GM12878 (cell line): ENCODE measurements around the gene MSH5. TPM values are rescaled to one million over a fixed set of nuclear protein-coding genes. Genes with fewer than 3 reads are reported as not detected.

ENCODE experiments used
- ATAC-seq: fragments of 200-7000 bp; cut with Tn5 transposase; 3 replicates; pipeline ENCODE4 v1.9.1; 2020; ENCODE audit warnings: mild to moderate bottlenecking, moderate library complexity
- BruUV-seq: library from RNA; stranded (reverse); fragments of 400-500 nt; replicated peaks from 2 replicates; lab custom pipeline; 2021; lab: Mats Ljungman, UMichigan
- CTCF ChIA-PET: fragments of 300-600 bp; sonication (Branson Sonifier 250); formaldehyde crosslinking; extraction: SDS; loops from one replicate; lab custom pipeline; 2021; ENCODE audit warnings: inconsistent platforms; lab: Yijun Ruan, JAX
- POLR2A ChIA-PET: fragments of 350-600 bp; formaldehyde crosslinking; extraction: SDS; loops from one replicate; lab custom pipeline; 2021; ENCODE audit warnings: inconsistent platforms; lab: Charles Lee
- RAD21 ChIA-PET: fragments of 300-600 bp; sonication (Branson Sonifier 250); formaldehyde crosslinking; loops from one replicate; lab custom pipeline; 2023; ENCODE audit warnings: antibody characterized with exemption; ENCODE audit not compliant: unreplicated experiment; lab: Charles Lee
- SMC1A ChIA-PET: fragments of 300-600 bp; sonication (Branson Sonifier 250); formaldehyde crosslinking; loops from one replicate; lab custom pipeline; 2023; ENCODE audit not compliant: unreplicated experiment, uncharacterized antibody; lab: Charles Lee
- DNase-seq: peaks from one replicate; pipeline ENCODE4 v3.0.0-alpha.2; 2011; ENCODE audit warnings: low read depth, low spot score
- FAIRE-seq: peaks from 3 replicates; lab custom pipeline; 2011; peaks lifted over from hg19 to GRCh38; lab: Jason Lieb, UNC
- H2AFZ ChIP-seq: 2 replicates; pipeline ENCODE4 v1.6.0; 2011; ENCODE audit warnings: low read depth, low read length, control low read depth; ENCODE audit not compliant: control insufficient read depth
- H3K27ac ChIP-seq: 2 replicates; pipeline ENCODE4 v1.5.1; 2011; ENCODE audit warnings: control low read depth; ENCODE audit not compliant: control insufficient read depth, insufficient read depth
- H3K27me3 ChIP-seq, 2 experiments: replicated peaks in 1 of 2; 2 replicates each; pipeline versions ENCODE4 v1.6.0 to v1.6.1; 2011; ENCODE audit warnings: low read length in 1 of 2; ENCODE audit not compliant: control insufficient read depth in 2 of 2, insufficient read depth in 2 of 2
- H3K36me3 ChIP-seq, 2 experiments: 2 replicates each; pipeline ENCODE4 v1.5.1; 2011; ENCODE audit warnings: low read length in 1 of 2; ENCODE audit not compliant: control insufficient read depth in 2 of 2, insufficient read depth in 2 of 2
- H3K4me1 ChIP-seq: 2 replicates; pipeline ENCODE4 v1.6.1; 2011; ENCODE audit warnings: mild to moderate bottlenecking, low read length, moderate library complexity, mixed read lengths; ENCODE audit not compliant: control insufficient read depth, insufficient read depth
- H3K4me2 ChIP-seq: 2 replicates; pipeline ENCODE4 v1.6.0; 2011; ENCODE audit warnings: control low read depth; ENCODE audit not compliant: control insufficient read depth, insufficient read depth
- H3K4me3 ChIP-seq: fragments of 200-600 bp; sonication (generic); 2 replicates; pipeline ENCODE4 v1.5.1; 2016
- H3K79me2 ChIP-seq: 2 replicates; pipeline ENCODE4 v1.6.0; 2011; ENCODE audit warnings: low read length; ENCODE audit not compliant: control insufficient read depth, insufficient read depth
- H3K9ac ChIP-seq: 2 replicates; pipeline ENCODE4 v1.8.0; 2011; ENCODE audit warnings: low read length, control low read depth, mixed read lengths; ENCODE audit not compliant: control insufficient read depth, insufficient read depth
- H3K9me3 ChIP-seq: replicated peaks from 3 replicates; pipeline ENCODE4 v1.5.1; 2011; ENCODE audit warnings: mild to moderate bottlenecking, low read length; ENCODE audit not compliant: control insufficient read depth, insufficient read depth
- H4K20me1 ChIP-seq: 2 replicates; pipeline ENCODE4 v1.6.0; 2011; ENCODE audit not compliant: control insufficient read depth, insufficient read depth
- ASH2L ChIP-seq: fragments of 300-600, 200-600 bp; sonication (generic); IDR thresholded peaks from 2 replicates; pipeline ENCODE4 v1.6.1; 2017; ENCODE audit warnings: low read depth, mild to moderate bottlenecking, borderline replicate concordance
- ATF3 ChIP-seq: IDR thresholded peaks from 2 replicates; pipeline ENCODE4 v1.6.1; 2011; ENCODE audit warnings: low read depth, mild to moderate bottlenecking, low read length, moderate library complexity, borderline replicate concordance; ENCODE audit errors: extremely low read depth
- CEBPB ChIP-seq, 2 experiments: fragments of 150-350 bp in 1 of 2; IDR thresholded peaks; 2 replicates each; pipeline ENCODE4 v1.6.1; 2012 to 2014; ENCODE audit warnings: low read depth in 2 of 2, low read length in 2 of 2, borderline replicate concordance in 1 of 2, inconsistent platforms in 1 of 2
- CHD4 ChIP-seq: fragments of 200-600 bp; sonication (generic); IDR thresholded peaks from 2 replicates; pipeline ENCODE4 v1.6.1; 2016; ENCODE audit warnings: mild to moderate bottlenecking
- E2F4 ChIP-seq: IDR thresholded peaks from 2 replicates; pipeline ENCODE4 v1.6.1; 2012; ENCODE audit warnings: low read depth, low read length, improper control_type of control experiment
- EED ChIP-seq: sonication (generic); IDR thresholded peaks from 2 replicates; pipeline ENCODE4 v1.6.1; 2016; ENCODE audit warnings: antibody characterized with exemption, low read depth
- ETV6 ChIP-seq, 2 experiments: fragments of 450-650 bp in 1 of 2; IDR thresholded peaks in 1 of 2; conservative IDR thresholded peaks in 1 of 2; 2 replicates each; pipeline ENCODE4 v1.6.1; 2014; ENCODE audit warnings: antibody characterized with exemption in 1 of 2, borderline replicate concordance in 1 of 2, low read depth in 1 of 2, mild to moderate bottlenecking in 1 of 2, moderate library complexity in 1 of 2
- FOS ChIP-seq: IDR thresholded peaks from 3 replicates; pipeline ENCODE4 v1.6.1; 2011; ENCODE audit warnings: borderline replicate concordance; ENCODE audit not compliant: insufficient read length; ENCODE audit errors: extremely low read depth
- KAT2A ChIP-seq: conservative IDR thresholded peaks from 2 replicates; pipeline ENCODE4 v1.6.1; 2011; ENCODE audit warnings: low read depth, low read length; ENCODE audit not compliant: control insufficient read depth
- KDM1A ChIP-seq: fragments of 200-600 bp; sonication (generic); IDR thresholded peaks from 2 replicates; pipeline ENCODE4 v1.6.1; 2016; ENCODE audit warnings: borderline replicate concordance
- LARP7 ChIP-seq: fragments of 450-650 bp; IDR thresholded peaks from 2 replicates; pipeline ENCODE4 v1.6.1; 2017; ENCODE audit warnings: mild to moderate bottlenecking
- MLLT1 ChIP-seq: fragments of 450-650 bp; IDR thresholded peaks from 2 replicates; pipeline ENCODE4 v1.6.1; 2016; ENCODE audit warnings: mild to moderate bottlenecking
- MYB ChIP-seq: fragments of 150-350 bp; IDR thresholded peaks from 2 replicates; pipeline ENCODE4 v1.6.1; 2014; ENCODE audit warnings: mild to moderate bottlenecking, low read depth, low read length, borderline replicate concordance
- RBBP5 ChIP-seq: fragments of 200-600 bp; sonication (generic); conservative IDR thresholded peaks from 2 replicates; pipeline ENCODE4 v1.6.1; 2016
- RUNX3 ChIP-seq: IDR thresholded peaks from 2 replicates; pipeline ENCODE4 v1.6.1; 2012; ENCODE audit warnings: low read length, inconsistent platforms
- SREBF1 ChIP-seq: IDR thresholded peaks from 2 replicates; pipeline ENCODE4 v1.6.1; 2012; ENCODE audit warnings: mild to moderate bottlenecking, low read length
- TBL1XR1 ChIP-seq: IDR thresholded peaks from 2 replicates; pipeline ENCODE4 v1.6.1; 2012; ENCODE audit warnings: low read depth, low read length, improper control_type of control experiment
- ZNF217 ChIP-seq: fragments of 450-650 bp; IDR thresholded peaks from 2 replicates; pipeline ENCODE4 v1.6.1; 2017; ENCODE audit warnings: antibody characterized with exemption, mild to moderate bottlenecking
- WGBS: methylation state at CpG from one replicate; pipeline ENCODE4 v1.1.6; 2016; ENCODE audit warnings: low lambda C conversion rate; ENCODE audit not compliant: insufficient replicate concordance, insufficient coverage; ENCODE audit errors: missing lambda C conversion rate; 5-methylcytosine and 5-hydroxymethylcytosine counted together
- in situ Hi-C: fragments of 300-500 bp; cut with MboI; formaldehyde crosslinking; loops from 9 replicates; pipeline ENCODE4 v1.14.3; 2018; ENCODE audit warnings: mixed read lengths
- intact Hi-C: fragments of 100-400 bp; cut with micrococcal nuclease; formaldehyde crosslinking; loops from one replicate; pipeline ENCODE4 v1.14.2; 2022; ENCODE audit not compliant: unreplicated experiment
- polyA plus RNA-seq, 11 experiments: library from polyadenylated mRNA; depleted of rRNA in 4 of 11; unstranded in 6 of 11; stranded (reverse) in 5 of 11; fragments of >200 nt; fragmentation: Nextera tagmentation in 4 of 11; fragmentation: Illumina TruSeq in 1 of 11; extraction: Ambion mirVana in 4 of 11; extraction: Trizol in 1 of 11; gene quantifications; 1 replicate in 1 of 11; 2 replicates in 10 of 11; pipeline versions ENCODE4 v1.2.1 to v1.2.3, GENCODE V29; 2011 to 2016; ENCODE audit warnings: inconsistent platforms in 2 of 11, missing spikeins in 2 of 11, low read depth in 1 of 11
- total RNA-seq, 4 experiments: library from RNA; depleted of rRNA in 3 of 4; stranded (reverse); fragments of >200 nt in 3 of 4; fragmentation: Illumina TruSeq in 1 of 4; extraction: Trizol in 1 of 4; gene quantifications; 2 replicates each; pipeline versions ENCODE4 v1.2.1 to v1.2.3, GENCODE V29; 2013 to 2021

MSH5 gene
- total and polyA plus RNA-seq, 10 of the 15 experiments (the other 5 are each of a cell fraction or from before 2014, with no cell fraction given) = 9.1 to 52.7 (median 30.0) TPM

- H3K9me3 ChIP-seq = no peaks in the 10 kb centered on the region
- no peak overlapping the region for H3K27ac ChIP-seq
- ChIA-PET CTCF (interaction anchor here (0.8 kb wide), 1 partner anchor 56 kb away, joined by 3 read pairs; no protein-coding TSS in a partner anchor), POLR2A (no interaction called here), SMC1A (interaction anchor here (1.6 kb wide), 1 partner anchor 29 kb away, joined by 3 read pairs; no protein-coding TSS in a partner anchor), RAD21 (no interaction called here)
- no peak for DNase-seq
- intact Hi-C loops = no loop called here
- no peak overlapping the region for H2AFZ ChIP-seq
- no TSS peak for BruUV-seq
- ATAC-seq = no peak
- H3K4me2 ChIP-seq = no peak overlapping the region
- no peaks in the 10 kb centered on the region for H3K36me3 ChIP-seq
- H3K27me3 ChIP-seq = no peaks in the 10 kb centered on the region
- H3K79me2 ChIP-seq = no peaks in the 10 kb centered on the region
- WGBS = 93% methylated on average over 39 of the region's 42 CpGs
- H3K4me1 ChIP-seq = no peaks in the 10 kb centered on the region
- in situ Hi-C loops = no loop called here
- no peak overlapping the region for H3K9ac ChIP-seq
- no peaks in the 10 kb centered on the region for H4K20me1 ChIP-seq
- no peak overlapping the region for H3K4me3 ChIP-seq
- no peak for FAIRE-seq
- TF ChIP-seq ZNF217 (no peak), RBBP5 (no peak), RUNX3 (no peak), KDM1A (no peak), SREBF1 (no peak), FOS (no peak), MLLT1 (no peak), ASH2L (no peak), EED (no peak), ETV6 (conservative IDR thresholded peaks at IDR 0.05 in 1 of 2, IDR thresholded peaks at IDR 0.05 in 1 of 2; ENCODE audit: borderline replicate concordance in 1 of 2, low read depth in 1 of 2) (no peak), LARP7 (no peak), CEBPB (IDR thresholded peaks at IDR 0.05; ENCODE audit: borderline replicate concordance in 1 of 2, low read depth in 2 of 2, low read length in 2 of 2) (no peak), ATF3 (no peak), E2F4 (no peak), MYB (no peak), KAT2A (no peak), CHD4 (no peak), TBL1XR1 (no peak)
- TF ChIP-seq, all 136 proteins: peak for 0
Measured at GRCh38 chr6:31765910-31766794, 26.3 kb downstream of the MSH5 start.
